Lower leg skin (tissue), 4 donors: ENCODE measurements around the gene OR10V1. TPM values are rescaled to one million over a fixed set of nuclear protein-coding genes. Genes with fewer than 3 reads are reported as not detected.

ENCODE experiments used
- DNase-seq, 2 donors: peaks; one replicate each; pipeline ENCODE4 v3.0.0-alpha.2; 2019; ENCODE audit warnings: low spot score in 2 of 2
- H3K4me3 ChIP-seq: fragments of 200-600 bp; sonication (generic); 2 replicates; pipeline ENCODE4 v1.5.1; 2017; ENCODE audit warnings: mild to moderate bottlenecking, low read depth; ENCODE audit not compliant: poor library complexity, severe bottlenecking
- POLR2A ChIP-seq, 2 donors: fragments of 450-650 bp; IDR thresholded peaks; one replicate each; pipeline ENCODE4 v1.6.1; 2016 to 2017; ENCODE audit warnings: antibody characterized with exemption in 2 of 2, mild to moderate bottlenecking in 1 of 2, moderate library complexity in 1 of 2
- WGBS, 2 donors: methylation state at CpG; one replicate each; pipeline ENCODE4 v1.1.5; 2018; 5-methylcytosine and 5-hydroxymethylcytosine counted together
- intact Hi-C: fragments of 100-400 bp; cut with DNase I; formaldehyde crosslinking; loops from one replicate; pipeline ENCODE4 v1.15.0; 2023; ENCODE audit warnings: low total_unique reads
- total RNA-seq, 4 donors: library from RNA; depleted of rRNA; stranded (reverse); fragments of >200 nt; gene quantifications; one replicate each; pipeline ENCODE4 v1.1.0, GENCODE V29; 2016
- TF ChIP-seq, protein P1 (sequence below), 3 donors: fragments of 450-650 bp; IDR thresholded peaks; one replicate each; pipeline ENCODE4 v1.5.1; 2016; ENCODE audit warnings: antibody characterized with exemption in 3 of 3, mild to moderate bottlenecking in 3 of 3, moderate library complexity in 2 of 3

The OR10V1 gene
- total RNA-seq, 4 donors from 2014 or later: not detected

DNA sequence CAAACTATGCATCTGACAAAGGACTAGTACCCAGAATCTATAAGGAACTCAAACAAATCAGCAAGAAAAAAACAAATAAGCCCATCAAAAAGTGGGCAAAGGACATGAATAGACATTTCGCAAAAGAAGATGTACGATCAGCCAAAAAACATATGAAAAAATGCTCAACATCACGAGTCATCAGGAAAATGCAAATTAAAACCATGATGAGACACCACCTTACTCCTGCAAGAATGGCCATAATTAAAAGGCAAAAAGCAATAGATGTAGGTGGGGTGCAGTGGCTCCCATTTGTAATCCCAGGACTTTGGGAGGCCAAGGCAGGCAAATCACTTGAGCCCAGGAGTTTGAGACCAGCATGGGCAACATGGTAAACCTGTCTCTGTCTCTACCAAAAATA, 10.4 kb upstream of the OR10V1 start:
- H3K4me3 ChIP-seq: no peak overlapping the region
- no peak for DNase-seq
- 70 to 75% methylated on average over 3 of the region's 3 CpGs for WGBS, 2 donors
- TF ChIP-seq, protein P1, sequence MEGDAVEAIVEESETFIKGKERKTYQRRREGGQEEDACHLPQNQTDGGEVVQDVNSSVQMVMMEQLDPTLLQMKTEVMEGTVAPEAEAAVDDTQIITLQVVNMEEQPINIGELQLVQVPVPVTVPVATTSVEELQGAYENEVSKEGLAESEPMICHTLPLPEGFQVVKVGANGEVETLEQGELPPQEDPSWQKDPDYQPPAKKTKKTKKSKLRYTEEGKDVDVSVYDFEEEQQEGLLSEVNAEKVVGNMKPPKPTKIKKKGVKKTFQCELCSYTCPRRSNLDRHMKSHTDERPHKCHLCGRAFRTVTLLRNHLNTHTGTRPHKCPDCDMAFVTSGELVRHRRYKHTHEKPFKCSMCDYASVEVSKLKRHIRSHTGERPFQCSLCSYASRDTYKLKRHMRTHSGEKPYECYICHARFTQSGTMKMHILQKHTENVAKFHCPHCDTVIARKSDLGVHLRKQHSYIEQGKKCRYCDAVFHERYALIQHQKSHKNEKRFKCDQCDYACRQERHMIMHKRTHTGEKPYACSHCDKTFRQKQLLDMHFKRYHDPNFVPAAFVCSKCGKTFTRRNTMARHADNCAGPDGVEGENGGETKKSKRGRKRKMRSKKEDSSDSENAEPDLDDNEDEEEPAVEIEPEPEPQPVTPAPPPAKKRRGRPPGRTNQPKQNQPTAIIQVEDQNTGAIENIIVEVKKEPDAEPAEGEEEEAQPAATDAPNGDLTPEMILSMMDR (IDR thresholded peaks at IDR 0.05): no peak
- no peak for TF ChIP-seq POLR2A (IDR thresholded peaks at IDR 0.05)
- intact Hi-C loops: no loop called here

DNA sequence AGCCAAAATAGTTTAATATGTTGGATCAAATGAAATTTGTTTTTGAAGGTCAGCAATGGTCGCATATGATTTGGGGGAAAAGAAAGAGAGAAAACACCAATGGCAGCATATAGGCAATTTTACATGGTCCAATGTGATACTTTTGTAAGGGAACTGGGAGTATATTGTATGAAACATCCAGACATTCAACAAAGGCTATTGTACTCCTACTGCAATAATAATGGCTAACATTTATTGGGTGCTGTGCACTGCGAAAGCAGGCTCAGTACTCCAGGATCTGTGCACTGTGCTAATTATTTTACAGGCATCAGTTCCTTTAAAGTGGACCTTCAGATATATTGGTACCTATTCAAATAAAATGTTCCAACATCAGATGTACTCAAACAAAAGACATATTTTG, 5.9 kb upstream of the OR10V1 start:
- WGBS, 2 donors: 73 to 86% methylated on average over 2 of the region's 2 CpGs
- intact Hi-C loops: no loop called here
- no peak for DNase-seq
- H3K4me3 ChIP-seq: no peak overlapping the region
- no peak for TF ChIP-seq POLR2A (IDR thresholded peaks at IDR 0.05)
- TF ChIP-seq, protein P1 (IDR thresholded peaks at IDR 0.05): no peak

DNA sequence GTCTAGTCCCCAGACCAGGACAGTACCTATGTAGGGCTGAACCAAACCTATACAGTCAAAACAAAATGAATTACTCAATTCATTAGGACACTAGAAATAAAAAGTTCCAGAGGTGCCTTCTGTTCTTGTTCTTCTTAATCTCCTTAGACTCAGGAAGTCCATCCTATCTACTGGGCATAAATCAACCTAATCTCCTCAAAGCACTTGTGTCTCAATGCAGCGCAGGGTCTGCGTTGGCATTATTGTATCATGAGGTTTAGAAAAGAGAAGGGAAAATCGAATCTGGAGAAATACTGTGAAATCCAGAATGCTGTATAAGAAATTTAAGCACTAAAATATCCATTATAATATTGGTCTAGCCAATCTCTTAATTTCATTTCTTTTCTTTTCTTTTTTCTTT, 2.4 kb upstream of the OR10V1 start:
- DNase-seq: no peak
- 56 to 68% methylated on average over 3 of the region's 3 CpGs for WGBS, 2 donors
- TF ChIP-seq, protein P1 (IDR thresholded peaks at IDR 0.05): no peak
- no peak for TF ChIP-seq POLR2A (IDR thresholded peaks at IDR 0.05)
- intact Hi-C loops: no loop called here
- no peak overlapping the region for H3K4me3 ChIP-seq

DNA sequence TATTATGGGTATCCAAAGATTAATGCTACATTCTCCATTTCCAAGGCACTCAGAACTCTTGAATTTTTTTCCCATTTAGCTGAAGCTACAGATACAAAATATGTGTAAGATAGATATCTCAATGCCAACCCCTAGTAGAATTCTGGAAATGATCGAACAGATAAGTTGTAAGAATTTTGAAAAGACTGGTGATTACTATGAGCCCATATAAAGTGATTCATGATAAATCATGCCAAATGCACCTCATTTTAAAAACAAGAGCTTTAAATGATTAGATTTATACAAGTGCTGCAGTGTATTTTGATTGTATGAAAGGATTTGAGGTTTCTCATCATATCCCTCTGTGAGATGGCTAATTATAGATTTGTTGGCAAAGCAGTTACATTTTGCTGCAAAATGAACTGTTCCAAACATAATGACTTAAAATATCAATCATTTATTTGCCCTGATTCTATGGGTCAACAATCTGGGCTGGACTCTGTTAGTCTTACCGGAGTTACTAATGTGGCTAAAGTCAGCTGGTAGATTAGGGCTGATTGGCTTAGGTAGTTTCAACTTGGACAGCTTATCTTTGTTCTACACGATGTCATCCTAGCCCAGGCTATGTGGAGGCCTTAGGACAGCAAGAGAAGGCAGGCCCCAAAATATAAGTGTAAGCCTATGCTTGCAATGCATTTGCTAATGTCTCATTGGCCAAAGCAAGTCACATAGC, 3.4 kb downstream of the OR10V1 start:
- intact Hi-C loops: no loop called here
- no peak overlapping the region for H3K4me3 ChIP-seq
- WGBS, 2 donors: 62 to 76% methylated on average over 3 of the region's 3 CpGs
- TF ChIP-seq POLR2A (IDR thresholded peaks at IDR 0.05): no peak
- TF ChIP-seq, protein P1 (IDR thresholded peaks at IDR 0.05): no peak
- DNase-seq: no peak

DNA sequence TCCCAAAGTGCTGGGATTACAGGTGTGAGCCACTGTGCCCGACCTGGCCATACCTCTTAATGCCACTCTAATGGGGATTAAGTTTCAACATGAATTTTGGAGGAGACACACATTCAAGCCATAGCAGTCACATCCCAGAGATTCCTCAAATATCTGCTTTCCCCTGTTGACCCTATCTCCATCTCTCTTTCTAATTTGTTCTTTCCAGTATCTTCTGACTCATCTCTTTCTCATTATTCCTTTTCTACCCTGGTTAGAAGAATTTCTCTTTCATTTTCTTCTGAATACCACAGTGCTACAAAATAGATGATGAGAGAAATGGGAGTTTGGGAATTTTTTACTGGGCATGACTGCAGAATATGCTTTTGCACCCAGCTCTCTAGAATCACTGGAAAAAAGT, 5.1 kb downstream of the OR10V1 start:
- intact Hi-C loops: no loop called here
- DNase-seq: no peak
- WGBS, 2 donors: 39 to 42% methylated on average over 1 of the region's 1 CpG
- TF ChIP-seq, protein P1 (IDR thresholded peaks at IDR 0.05): no peak
- no peak for TF ChIP-seq POLR2A (IDR thresholded peaks at IDR 0.05)
- H3K4me3 ChIP-seq: no peak overlapping the region

DNA sequence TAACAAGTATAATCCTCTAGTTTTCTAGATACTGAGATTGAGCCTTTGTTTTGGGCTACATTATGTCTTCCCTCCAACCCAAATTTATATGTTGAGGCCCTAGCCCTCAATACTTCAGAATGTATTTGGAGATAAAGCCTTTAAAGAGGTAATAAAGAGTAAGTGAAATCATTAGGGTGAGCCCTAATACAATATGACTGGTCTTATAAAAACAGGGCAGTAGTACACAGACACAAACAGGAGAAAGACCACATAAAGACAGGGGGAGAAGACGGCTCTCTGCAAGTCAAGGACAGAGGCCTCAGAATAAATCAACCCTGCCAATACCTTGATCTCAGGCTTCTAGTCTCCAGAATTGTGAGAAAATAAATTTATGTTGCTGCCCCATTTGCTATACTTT, 6.3 kb downstream of the OR10V1 start:
- 80 to 88% methylated on average over 1 of the region's 1 CpG for WGBS, 2 donors
- DNase-seq: no peak
- intact Hi-C loops: no loop called here
- H3K4me3 ChIP-seq: no peak overlapping the region
- TF ChIP-seq, protein P1 (IDR thresholded peaks at IDR 0.05): no peak
- no peak for TF ChIP-seq POLR2A (IDR thresholded peaks at IDR 0.05)
